ENCODE measurements around the gene MAGEA3.
"Not testable (repeated sequence)": the region's sequence is repeated elsewhere in the genome, so short reads cannot be mapped to it uniquely, and the experiment has no call there.

MAGEA3 gene, protein sequence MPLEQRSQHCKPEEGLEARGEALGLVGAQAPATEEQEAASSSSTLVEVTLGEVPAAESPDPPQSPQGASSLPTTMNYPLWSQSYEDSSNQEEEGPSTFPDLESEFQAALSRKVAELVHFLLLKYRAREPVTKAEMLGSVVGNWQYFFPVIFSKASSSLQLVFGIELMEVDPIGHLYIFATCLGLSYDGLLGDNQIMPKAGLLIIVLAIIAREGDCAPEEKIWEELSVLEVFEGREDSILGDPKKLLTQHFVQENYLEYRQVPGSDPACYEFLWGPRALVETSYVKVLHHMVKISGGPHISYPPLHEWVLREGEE

DNA sequence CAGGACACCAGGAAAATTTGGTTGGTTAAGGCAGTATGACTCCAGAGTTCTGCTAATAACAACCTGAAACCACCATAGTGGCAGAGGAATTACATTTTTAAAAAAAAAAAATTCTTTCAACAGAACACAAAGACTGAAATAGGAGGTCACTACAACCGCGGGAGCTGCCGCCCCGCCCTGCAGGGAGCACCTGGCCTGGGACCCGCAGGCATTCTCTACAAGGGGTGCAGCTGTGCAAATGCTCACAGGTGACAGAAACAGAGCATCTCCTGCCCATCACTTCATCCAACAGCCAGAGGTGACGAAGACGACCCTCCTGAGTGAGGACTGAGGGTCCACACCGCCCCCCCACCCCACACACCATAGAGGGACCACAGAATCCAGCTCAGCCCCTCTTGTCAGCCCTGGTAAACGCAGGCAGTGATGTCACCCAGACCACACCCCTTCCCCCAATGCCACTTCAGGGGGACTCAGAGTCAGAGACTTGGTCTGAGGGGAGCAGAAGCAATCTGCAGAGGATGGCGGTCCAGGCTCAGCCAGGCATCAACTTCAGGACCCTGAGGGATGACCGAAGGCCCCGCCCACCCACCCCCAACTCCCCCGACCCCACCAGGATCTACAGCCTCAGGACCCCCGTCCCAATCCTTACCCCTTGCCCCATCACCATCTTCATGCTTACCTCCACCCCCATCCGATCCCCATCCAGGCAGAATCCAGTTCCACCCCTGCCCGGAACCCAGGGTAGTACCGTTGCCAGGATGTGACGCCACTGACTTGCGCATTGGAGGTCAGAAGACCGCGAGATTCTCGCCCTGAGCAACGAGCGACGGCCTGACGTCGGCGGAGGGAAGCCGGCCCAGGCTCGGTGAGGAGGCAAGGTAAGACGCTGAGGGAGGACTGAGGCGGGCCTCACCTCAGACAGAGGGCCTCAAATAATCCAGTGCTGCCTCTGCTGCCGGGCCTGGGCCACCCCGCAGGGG lies at the start of gene MAGEA3:
Gene MAGEA3 (plus strand): TSS at position 843 of the 980 bp plus-strand sequence. CDS start 2,039 bp downstream, outside the sequence.
- DNase-seq: not testable (repeated sequence)

DNA sequence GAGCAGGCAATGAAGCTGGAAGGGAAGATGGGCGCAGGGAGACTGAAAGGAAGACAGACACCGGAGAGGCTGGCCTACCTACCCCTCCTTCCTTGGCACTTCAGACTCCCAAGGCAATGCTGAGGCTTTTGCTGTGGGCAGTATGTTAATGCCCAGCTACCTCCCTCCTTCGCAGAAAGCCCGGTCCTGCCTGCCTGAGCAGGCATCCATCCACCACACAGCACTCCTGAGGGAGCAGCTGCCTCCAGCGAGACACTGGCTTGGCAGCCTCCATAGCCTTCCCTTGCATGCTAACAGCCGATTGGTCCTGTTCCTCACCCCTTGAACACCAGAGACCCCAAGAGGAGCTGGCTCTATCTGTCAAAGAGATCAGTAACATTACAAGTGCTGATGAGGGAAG lies 46.5 kb upstream of the MAGEA3 start:
- DNase-seq: no peak

DNA sequence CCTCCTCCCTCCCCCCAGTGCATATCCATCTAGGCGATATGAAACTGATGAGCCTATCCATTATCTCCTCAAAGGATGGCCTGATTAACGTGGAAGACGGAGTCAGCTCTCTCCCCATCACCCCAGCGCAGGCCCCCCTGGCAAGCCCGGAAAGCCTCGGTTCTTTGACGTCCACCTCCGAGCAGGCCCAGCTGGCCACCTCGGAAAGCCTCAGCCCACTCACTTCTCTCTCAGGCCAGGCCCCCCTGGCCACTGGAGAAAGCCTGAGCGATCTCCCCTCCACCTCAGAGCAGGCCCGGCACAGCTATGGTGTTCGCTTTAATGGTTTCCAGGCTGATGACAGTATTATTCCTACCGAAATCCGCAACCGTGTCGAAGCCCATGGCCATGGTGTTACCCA lies 46.1 kb upstream of the MAGEA3 start:
- no peak for DNase-seq

DNA sequence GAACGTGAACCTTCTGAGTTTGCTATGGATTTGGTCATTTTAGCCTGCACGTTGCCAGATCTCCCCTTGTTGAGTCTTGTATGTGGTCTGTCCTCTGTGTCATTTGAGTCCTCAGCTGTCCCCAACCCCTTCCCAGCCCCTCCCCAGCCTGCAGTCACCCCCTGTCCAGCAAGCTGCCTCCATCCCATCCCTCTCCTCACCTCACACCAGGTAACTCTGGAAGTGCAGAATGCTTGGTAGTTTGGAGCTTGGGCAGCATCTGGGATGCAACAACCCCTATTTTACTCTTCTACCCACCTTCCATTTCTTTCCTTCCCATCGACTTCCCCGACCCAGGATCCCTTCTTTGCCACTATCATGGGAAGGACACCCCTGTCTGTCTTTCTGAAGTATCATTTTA lies 42.5 kb upstream of the MAGEA3 start:
- no peak for DNase-seq

DNA sequence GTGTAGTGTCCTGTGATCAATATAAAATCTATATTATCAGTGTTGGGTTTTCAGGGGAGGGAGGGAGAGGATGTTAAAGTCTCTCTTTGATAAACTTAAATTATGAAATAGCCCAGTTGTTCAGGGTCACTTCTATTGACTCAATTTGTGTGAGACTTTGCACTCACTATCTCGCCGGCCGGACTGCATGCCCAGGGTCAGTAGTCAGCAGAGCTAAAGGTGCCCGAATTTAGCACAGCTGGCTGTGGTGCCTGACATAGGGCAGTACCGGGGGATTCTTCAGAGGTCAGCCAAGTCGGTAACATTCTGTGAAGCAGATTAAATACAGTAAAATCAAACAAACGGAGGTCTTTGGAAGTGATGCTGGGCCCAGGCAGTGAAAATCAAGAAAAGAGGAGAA lies 41.7 kb upstream of the MAGEA3 start:
- DNase-seq: no peak

DNA sequence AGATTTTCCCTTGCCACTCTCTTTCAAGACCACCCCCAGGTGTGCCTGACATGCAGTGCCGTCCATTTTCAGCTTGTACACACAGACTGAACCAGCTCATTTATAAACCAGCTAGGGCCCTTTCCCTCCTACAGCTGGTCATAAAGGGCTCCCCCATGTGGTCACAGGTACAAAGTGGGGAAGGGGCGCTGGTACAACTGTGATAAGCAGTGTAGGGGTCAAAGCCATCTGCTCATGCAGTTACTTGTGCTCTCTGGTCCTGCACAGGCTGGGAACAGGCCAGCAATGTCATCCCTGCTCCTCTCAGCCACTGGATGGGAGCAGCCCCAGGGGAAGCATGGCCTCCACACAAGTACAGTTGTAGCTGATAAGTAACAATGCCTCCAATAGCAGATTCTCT lies 40.3 kb upstream of the MAGEA3 start:
- no peak for DNase-seq

DNA sequence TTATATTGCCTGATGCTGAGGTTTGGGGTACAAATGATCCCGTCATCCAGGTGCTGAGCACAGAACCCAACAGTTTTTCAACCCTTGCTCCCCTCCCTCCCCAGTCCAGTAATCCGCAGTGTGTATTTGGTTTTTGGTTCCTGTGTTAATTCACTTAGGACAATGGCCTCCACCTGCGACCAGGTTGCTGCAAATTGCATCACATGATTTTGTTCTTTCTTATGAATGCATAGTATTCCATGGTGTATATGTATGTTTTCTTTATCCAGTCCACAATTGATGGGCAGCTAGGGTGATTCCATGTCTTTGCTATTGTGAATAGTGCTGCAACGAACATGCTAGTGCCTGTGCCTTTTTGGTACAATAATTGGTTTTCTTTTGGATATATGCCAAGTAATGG lies 35.5 kb upstream of the MAGEA3 start:
- DNase-seq: no peak

DNA sequence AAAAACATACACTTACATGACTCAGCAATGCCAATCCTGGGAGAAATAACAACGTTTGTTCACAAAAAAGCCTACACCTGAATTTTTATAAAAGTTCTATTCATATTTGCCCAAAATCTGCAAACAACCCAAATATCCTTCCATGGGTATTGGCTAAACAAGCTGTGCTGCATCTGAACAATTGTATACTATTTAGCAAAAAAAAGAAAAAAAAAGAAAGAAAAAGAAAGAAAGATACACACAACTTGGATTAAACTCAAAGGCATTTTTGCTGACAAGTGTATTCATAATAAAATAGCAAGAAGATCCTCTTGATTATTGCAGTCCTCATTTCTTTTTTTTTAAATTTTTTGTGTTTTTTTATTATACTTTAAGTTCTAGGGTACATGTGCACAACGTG lies 24.5 kb upstream of the MAGEA3 start:
- no peak for DNase-seq

DNA sequence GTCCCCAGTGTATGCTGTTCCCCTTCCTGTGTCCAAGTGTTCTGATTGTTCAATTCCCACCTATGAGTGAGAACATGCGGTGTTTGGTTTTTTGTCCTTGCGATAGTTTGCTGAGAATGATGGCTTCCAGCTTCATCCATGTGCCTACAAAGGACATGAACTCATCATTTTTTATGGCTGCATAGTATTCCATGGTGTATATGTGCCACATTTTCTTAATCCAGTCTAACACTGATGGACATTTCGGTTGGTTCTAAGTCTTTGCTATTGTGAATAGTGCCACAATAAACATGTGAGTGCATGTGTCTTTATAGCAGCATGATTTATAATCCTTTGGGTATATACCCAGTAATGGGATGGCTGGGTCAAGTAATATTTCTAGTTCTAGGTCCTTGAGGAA lies 23.9 kb upstream of the MAGEA3 start:
- DNase-seq: not testable (repeated sequence)

DNA sequence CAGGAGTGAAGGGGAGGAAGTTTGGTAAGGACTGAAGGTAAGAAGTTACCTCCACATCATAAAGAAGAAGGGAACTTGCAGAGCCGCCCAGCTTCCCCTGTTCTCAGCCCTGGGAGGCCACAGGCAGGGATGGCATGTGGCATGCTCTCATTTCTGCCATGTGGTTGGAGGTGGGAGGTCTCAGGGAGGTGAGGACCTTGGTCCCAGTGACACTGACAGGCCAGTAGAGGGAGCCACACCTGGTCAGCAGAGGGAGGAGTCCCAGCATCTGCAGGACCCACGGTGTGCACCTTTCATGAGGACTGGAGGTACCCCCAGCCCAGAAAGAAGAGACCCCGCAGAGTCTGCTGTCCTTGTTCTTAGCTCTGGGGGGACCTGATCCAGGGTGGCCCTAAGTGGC lies 17.6 kb upstream of the MAGEA3 start:
- not testable (repeated sequence) for DNase-seq

DNA sequence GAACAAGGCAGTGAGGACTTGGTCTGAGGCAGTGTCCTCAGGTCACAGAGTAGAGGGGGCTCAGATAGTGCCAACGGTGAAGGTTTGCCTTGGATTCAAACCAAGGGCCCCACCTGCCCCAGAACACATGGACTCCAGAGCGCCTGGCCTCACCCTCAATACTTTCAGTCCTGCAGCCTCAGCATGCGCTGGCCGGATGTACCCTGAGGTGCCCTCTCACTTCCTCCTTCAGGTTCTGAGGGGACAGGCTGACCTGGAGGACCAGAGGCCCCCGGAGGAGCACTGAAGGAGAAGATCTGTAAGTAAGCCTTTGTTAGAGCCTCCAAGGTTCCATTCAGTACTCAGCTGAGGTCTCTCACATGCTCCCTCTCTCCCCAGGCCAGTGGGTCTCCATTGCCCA lies 1.8 kb downstream of the MAGEA3 start:
- DNase-seq: not testable (repeated sequence)

DNA sequence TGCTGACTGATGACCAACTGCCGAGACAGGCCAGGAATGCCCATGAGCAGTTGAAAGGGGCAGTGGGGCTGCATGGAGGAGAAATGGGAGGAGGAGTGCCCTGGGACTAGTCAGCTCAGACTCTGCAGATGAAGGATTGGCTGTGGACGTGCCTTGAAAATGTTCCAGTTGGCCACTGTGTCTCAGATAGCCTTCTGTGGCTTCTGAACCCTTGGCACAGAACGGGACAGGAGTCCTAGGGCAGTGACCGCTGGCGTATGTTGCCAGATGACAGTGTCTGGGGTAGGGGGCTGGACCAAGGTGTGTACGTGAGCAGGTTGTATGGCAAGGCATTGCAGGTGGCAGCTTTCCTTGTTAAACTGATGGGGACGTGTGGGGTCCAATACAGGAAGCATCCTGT lies 7.9 kb downstream of the MAGEA3 start:
- DNase-seq: not testable (repeated sequence)

DNA sequence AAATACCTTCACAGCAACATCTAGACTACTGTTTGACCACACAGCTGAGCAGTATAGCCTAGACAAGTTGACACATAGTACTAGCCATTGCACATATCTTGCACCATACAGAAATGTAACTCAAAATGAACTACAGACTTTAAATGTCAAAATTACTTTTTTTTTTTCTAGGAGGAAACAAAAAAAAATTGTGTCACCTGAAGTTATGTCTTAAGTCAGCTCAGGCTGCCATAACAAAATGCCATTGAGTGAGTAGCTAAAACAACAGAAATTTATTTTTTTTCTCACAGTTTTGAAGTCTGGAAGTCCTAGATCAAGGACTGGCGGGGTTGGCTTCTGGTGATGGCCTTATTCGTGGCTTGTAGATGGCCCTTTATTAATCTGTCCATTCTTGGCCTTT lies 10.6 kb downstream of the MAGEA3 start, which contains the start of gene CSAG2:
Gene CSAG2 (minus strand): TSS at position 101 of the 400 bp plus-strand sequence. CDS start 161 bp downstream, outside the sequence.
- not testable (repeated sequence) for DNase-seq

DNA sequence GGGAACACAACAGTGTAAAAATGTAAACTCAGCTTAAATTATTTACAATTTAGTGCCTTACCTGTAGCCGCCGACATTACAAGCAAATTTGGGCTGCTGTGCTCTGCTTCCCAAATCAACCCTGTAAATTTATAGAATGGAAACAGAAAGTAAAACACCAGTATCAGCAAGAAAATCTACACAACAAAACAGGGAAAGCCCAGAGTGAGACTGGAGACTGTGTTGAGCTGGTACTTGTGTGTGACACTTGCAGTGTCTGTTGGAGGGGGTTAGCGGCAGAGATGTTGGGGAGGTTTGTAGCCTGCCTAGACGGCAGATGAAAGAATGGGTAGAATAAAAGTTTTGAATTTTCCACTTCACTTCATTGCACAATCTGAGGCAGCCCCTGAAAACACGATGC lies 14.6 kb downstream of the MAGEA3 start:
- not testable (repeated sequence) for DNase-seq

DNA sequence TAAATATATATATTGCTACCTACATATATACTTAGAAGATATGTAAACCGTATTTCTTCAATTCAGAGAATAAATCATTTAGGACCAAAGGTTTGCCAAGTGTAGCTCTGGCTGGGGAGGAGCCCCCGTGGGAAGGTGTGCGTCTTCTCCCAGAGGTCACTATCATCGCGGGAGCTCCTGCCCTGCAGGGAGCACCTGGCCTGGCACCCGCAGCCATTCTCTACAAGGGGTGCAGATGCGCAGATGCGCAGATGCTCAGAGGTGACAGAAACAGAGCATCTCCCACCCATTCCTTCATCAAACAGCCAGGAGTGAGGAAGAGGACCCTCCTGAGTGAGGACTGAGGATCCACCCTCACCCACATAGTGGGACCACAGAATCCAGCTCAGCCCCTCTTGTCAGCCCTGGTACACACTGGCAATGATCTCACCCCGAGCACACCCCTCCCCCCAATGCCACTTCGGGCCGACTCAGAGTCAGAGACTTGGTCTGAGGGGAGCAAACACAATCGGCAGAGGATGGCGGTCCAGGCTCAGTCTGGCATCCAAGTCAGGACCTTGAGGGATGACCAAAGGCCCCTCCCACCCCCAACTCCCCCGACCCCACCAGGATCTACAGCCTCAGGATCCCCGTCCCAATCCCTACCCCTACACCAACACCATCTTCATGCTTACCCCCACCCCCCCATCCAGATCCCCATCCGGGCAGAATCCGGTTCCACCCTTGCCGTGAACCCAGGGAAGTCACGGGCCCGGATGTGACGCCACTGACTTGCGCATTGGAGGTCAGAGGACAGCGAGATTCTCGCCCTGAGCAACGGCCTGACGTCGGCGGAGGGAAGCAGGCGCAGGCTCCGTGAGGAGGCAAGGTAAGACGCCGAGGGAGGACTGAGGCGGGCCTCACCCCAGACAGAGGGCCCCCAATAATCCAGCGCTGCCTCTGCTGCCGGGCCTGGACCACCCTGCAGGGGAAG lies 15.5 kb downstream of the MAGEA3 start, which contains the start of gene MAGEA2B:
Gene MAGEA2B (plus strand): TSS at position 814 of the 973 bp plus-strand sequence. CDS start 2,479 bp downstream, outside the sequence.
- not testable (repeated sequence) for DNase-seq

DNA sequence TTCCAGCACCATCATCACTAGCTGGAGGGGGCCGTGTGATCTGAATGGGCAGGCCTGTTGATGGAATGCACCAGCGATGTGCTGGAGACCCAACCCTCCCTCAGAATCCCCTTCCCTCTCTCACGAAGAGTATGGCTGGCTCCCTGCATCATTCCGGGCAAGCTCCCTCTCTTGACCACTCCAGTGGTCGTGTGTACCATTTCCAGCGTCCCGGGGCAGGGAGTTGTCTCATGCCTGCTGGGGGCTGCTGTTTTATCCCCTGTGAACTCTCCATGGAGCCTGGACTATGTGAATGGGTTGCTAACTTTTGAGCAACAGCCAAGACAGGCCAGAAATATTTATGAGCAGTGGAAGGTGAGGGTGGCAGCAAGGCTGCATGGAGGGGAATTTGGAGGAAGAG lies 26.8 kb downstream of the MAGEA3 start:
- DNase-seq: no peak

DNA sequence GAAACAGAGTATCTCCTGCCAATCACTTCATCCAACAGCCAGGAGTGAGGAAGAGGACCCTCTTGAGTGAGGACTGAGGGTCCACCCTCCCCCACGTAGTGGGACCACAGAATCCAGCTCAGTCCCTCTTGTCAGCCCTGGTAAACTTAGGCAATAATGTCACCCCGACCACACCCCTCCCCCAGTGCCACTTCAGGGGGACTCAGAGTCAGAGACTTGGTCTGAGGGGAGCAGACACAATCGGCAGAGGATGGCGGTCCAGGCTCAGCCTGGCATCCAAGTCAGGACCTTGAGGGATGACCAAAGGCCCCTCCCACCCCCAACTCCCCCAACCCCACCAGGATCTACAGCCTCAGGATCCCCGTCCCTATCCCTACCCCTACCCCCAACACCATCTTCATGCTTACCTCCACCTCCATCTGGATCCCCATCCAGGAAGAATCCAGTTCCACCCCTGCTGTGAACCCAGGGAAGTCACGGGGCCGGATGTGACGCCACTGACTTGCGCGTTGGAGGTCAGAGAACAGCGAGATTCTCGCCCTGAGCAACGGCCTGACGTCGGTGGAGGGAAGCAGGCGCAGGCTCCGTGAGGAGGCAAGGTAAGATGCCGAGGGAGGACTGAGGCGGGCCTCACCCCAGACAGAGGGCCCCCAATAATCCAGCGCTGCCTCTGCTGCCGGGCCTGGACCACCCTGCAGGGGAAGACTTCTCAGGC lies 34.8 kb downstream of the MAGEA3 start, which contains the start of the genes CSAG1 and MAGEA12:
Gene CSAG1 (minus strand): TSS at position 461 of the 715 bp plus-strand sequence. CDS start 1,261 bp downstream, outside the sequence.
Gene MAGEA12 (plus strand): TSS at position 497 of the 715 bp plus-strand sequence. CDS start 2,405 bp downstream, outside the sequence.
- DNase-seq: no peak

DNA sequence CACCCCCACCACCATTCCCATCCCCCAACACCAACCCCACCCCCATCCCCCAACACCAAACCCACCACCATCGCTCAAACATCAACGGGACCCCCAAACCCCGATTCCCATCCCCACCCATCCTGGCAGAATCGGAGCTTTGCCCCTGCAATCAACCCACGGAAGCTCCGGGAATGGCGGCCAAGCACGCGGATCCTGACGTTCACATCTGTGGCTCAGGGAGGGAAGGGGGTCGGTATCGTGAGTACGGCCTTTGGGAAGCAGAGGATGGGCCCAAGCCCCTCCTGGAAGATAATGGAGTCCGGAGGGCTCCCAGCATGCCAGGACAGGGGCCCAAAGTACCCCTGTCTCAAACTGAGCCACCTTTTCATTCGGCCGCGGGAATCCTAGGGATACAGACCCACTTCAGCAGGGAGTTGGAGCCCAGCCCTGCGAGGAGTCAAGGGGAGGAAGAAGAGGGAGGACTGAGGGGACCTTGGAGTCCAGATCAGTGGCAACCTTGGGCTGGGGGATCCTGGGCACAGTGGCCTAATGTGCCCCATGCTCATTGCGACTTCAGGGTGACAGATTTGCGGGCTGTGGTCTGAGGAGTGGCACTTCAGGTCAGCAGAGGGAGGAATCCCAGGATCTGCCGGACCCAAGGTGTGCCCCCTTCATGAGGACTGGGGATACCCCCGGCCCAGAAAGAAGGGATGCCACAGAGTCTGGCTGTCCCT lies 35.7 kb downstream of the MAGEA3 start:
- not testable (repeated sequence) for DNase-seq

DNA sequence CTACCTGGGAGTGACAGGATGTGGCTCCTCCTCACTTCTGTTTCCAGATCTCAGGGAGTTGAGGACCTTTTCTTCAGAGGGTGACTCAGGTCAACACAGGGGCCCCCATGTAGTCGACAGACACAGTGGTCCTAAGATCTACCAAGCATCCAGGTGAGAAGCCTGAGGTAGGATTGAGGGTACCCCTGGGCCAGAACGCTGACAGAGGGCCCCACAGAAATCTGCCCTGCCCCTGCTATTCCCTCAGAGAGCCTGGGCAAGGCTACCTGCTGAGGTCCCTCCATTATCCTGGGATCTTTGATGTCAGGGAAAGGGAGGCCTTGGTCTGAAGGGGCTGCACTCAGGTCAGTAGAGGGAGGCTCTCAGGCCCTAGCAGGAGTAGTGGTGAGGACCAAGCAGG lies 36.5 kb downstream of the MAGEA3 start:
- no peak for DNase-seq

DNA sequence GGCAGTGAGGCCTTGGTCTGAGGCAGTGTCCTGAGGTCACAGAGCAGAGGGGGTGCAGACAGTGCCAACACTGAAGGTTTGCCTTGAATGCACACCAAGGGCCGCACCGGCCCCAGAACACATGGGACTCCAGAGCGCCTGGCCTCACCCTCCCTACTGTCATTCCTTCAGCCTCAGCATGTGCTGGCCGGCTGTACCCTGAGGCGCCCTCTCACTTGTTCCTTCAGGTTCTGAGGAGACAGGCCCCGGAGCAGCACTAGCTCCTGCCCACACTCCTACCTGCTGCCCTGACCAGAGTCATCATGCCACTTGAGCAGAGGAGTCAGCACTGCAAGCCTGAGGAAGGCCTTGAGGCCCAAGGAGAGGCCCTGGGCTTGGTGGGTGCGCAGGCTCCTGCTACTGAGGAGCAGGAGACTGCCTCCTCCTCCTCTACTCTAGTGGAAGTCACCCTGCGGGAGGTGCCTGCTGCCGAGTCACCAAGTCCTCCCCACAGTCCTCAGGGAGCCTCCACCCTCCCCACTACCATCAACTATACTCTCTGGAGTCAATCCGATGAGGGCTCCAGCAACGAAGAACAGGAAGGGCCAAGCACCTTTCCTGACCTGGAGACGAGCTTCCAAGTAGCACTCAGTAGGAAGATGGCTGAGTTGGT lies 37.4 kb downstream of the MAGEA3 start:
- DNase-seq: no peak

Data from activated CD4-positive, alpha-beta T cell treated with anti-CD3 and anti-CD28 coated beads, Interleukin-2, amount 50 U/mL, for 4 hours (primary cell).